WI38 (cell line): ENCODE data around the gene PTPN21.

Source experiments
- H3K4me3 ChIP-seq: 2 replicates; pipeline ENCODE4 v1.5.1; 2011; ENCODE audit warnings: low read depth, mild to moderate bottlenecking, control low read depth, low read length
- TF ChIP-seq, protein P1 (sequence below): IDR thresholded peaks from 2 replicates; pipeline ENCODE4 v1.5.1; 2012; ENCODE audit warnings: low read depth, mild to moderate bottlenecking, control low read depth, low read length

PTPN21 gene

DNA sequence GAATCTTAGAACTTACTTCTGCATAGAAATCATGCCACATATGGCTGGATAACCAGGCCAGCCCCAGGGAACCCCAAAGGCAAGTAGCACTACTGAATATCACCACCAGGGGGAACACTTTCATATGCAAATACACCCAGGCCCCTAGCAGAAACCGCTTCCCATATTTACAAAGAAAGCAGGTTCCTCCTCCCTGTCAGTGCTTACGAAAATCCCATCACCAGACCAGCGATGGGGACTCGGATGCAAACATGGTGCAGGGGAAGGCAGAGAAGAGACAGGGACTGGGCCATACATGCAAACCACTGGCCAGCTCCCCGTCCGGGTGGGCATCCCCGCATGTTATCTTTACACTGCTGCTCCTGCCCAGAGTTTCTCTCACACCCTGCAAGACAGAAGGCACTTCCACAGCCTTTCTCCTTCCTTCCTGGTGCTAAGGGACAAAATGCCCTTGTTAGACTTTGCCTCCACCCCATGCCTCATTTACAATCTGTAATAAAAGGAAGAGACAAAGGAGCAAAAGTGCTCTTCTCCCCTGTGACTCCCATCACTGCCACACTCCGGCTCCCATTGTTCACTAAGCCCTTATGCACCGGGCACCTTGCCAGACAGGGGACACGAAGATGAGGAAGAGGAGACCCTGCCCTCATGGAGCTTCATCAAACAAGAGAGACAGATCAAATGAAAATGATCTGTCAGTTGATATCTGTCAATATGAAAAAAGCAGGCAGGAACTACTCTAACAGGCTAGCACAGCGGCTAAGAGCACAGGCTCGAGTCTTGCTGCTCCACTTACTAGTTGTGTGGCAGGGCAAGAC lies 62.3 kb downstream of the PTPN21 start:
- no peak overlapping the region for H3K4me3 ChIP-seq
- TF ChIP-seq, protein P1, sequence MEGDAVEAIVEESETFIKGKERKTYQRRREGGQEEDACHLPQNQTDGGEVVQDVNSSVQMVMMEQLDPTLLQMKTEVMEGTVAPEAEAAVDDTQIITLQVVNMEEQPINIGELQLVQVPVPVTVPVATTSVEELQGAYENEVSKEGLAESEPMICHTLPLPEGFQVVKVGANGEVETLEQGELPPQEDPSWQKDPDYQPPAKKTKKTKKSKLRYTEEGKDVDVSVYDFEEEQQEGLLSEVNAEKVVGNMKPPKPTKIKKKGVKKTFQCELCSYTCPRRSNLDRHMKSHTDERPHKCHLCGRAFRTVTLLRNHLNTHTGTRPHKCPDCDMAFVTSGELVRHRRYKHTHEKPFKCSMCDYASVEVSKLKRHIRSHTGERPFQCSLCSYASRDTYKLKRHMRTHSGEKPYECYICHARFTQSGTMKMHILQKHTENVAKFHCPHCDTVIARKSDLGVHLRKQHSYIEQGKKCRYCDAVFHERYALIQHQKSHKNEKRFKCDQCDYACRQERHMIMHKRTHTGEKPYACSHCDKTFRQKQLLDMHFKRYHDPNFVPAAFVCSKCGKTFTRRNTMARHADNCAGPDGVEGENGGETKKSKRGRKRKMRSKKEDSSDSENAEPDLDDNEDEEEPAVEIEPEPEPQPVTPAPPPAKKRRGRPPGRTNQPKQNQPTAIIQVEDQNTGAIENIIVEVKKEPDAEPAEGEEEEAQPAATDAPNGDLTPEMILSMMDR, result peak; percentile 92

- no peak overlapping the region for H3K4me3 ChIP-seq
- TF ChIP-seq, protein P1, result no peak
Observed at GRCh38 chr14:88490168-88490567, 64.6 kb downstream of the PTPN21 start.

- no peak overlapping the region for H3K4me3 ChIP-seq
- TF ChIP-seq, protein P1, result no peak
Observed at GRCh38 chr14:88488897-88489296, 65.9 kb downstream of the PTPN21 start.

- TF ChIP-seq, protein P1, result no peak
- no peak overlapping the region for H3K4me3 ChIP-seq
Observed at GRCh38 chr14:88488081-88488480, 66.7 kb downstream of the PTPN21 start.

DNA sequence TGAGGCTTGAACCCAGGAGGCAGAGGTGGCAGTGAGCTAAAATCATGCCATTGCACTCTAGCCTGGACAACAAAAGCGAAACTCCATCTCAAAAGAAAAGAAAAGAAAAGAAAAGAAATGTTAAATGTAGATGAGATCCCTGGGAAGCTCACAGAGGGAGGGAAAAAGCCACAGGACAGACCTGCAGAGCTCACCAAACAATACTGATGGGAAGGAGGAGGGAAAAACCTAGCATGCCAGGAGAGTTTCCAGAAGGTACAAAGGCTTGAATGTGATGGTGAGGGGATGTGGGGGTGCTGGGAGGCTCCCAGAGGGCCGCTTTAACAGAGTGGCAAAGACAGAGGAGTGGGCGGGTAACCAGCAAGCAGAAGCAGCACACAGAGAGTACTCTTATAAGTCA lies 72.3 kb downstream of the PTPN21 start:
- TF ChIP-seq, protein P1, result no peak
- no peak overlapping the region for H3K4me3 ChIP-seq

- H3K4me3 ChIP-seq, result no peak overlapping the region
- TF ChIP-seq, protein P1, result no peak
Observed at GRCh38 chr14:88481794-88482193, 73.0 kb downstream of the PTPN21 start.

GRCh38 chr14:88481059-88481458 lies 73.7 kb downstream of the PTPN21 start:
- no peak overlapping the region for H3K4me3 ChIP-seq
- TF ChIP-seq, protein P1, result no peak
